NCI-H748 (cell line): ENCODE measurements around the gene TPCN2.
"Not testable (repeated sequence)": the region's sequence is repeated elsewhere in the genome, so short reads cannot be mapped to it uniquely, and the experiment has no call there.

Experiments
- DNase-seq: peaks from one replicate; lab custom pipeline; 2025; ENCODE audit not compliant: unreplicated experiment; lab: John Stamatoyannopoulos, UW

Gene TPCN2

DNA sequence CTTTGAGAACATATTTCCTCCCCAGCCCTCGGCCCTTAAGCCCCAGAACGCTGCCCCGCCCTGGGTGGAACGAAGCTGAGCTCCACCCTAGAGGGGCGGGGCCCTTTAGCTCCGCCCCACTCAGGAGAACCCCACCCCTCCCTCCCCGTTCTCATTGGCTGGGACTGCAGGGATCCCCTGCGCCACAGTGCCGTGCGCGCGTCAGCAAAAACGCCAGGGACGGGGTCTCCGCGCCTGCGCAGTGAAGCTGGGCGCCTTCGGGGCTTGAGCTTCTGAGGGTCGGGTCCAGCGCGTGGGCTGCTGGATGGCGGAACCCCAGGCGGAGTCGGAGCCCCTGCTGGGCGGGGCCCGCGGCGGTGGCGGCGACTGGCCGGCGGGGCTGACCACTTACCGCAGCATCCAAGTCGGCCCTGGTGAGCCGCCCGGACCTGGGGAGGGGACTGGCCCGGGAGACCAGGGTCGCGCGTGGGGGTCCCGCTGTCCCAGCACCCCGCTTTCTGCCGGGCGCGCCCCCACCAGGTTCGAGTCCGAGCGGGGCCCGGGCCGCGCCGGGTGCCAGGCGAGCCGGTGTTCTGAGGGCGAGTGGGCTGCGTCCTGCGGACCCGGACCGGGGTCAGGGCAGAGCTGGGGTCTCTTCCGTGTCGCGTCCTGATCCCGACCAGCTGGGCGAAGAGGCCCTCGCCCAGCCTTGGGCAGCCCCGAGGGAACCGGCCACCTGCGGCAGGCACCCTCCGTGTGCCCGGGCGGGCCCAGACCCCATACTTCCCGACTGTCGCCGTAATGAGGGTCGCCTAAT is at the start of gene TPCN2:
Gene TPCN2 (plus strand): TSS at position 239 of the 796 bp plus-strand sequence. CDS start 66 bp downstream, at position 305.
- peak; percentile 96 for DNase-seq

DNA sequence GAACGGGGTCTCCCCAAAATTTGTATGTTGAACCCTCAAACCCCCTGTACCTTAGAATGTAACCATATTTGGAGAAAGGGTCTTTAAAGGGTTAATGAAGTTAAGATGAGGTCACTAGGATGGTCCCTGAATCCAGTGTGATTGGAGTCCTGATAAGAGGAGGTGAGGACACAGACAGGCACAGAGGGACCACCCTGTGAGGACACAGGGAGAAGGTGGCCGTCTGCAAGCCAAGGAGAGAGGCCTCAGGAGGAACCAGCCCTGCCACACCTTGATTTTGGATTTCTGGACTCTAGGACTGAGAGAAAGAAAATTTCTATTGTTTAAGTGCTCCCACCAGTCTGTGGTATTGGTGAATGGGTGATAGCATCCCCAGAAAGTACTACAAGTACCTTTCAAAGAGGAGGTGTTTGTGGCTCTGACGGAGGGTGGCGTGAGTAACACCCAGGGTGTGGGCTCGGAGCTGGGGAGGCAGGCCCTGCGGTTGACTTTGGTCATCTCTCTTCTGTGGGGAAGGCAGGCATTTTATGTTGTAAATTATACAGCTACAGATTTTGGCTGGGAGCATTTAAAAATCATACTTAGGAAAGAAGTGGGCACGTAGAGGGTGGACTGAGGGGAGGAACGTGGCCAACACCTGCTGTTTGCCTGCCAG is 49.5 kb upstream of the TPCN2 start:
- no peak for DNase-seq

DNA sequence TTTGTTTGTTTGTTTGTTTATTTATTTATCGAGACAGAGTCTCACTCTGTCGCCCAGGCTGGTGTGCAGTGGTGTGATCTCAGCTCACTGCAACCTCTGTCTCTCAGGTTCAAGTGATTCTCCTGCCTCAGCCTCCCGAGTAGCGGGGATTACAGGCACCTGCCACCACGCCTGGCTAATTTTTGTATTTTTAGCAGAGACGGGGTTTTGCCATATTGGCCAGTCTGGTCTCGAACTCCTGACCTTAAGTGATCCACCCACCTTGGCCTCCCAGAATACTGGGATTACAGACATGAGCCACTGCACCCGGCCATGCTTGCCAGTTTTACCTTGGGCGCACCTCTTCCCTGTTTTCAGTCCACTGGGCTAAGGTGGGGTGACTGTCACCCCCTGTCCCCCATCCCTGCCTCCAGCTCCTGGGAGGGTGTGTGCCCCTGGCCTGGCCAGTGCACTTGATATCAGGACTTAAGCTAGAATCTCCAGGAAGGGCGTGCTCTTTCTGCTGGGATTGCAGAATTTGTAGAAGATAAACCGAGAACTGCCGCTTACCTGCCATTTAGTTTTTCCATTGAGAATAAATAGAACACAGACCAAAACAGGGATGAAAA is 48.9 kb upstream of the TPCN2 start:
- DNase-seq, result not testable (repeated sequence)

DNA sequence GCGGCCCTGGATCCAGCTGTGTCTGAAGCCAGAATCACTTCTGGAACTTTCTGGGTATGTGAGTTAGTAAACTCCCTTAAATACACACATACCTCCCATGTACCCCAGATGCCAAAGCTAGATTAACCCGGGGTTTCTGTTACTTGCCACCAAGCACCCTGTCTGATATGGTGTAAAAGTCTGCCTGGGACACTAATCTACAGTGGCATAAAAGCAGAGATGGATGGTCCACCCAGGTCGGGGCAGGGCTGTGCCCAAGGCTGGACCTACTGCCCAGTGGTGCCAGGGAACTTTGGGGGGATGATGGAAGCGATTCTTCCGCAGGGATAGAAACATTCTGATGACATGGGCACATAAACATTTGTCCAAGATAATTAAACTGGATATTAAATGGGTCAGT is 48.3 kb upstream of the TPCN2 start:
- no peak for DNase-seq

DNA sequence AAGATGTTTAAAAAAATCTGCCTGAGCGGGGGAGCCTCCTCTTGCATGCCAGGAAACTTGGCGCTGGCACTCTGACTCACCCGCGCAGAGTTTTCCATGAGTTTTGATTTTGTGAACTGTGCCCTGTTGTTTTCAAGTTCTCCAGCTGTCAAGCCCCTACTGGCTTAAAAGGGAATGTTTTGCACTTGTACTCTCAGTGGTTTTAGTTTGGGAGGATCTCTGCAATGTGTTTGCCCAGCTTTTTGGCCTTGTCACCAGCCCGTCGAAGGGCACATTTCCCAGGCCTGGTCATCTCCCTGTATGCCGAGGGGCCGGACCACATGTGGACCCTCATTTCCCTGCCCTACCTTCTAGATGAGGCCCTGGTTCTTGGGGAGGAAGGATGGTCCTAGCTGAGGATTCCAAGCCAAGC is 47.9 kb upstream of the TPCN2 start:
- no peak for DNase-seq

DNA sequence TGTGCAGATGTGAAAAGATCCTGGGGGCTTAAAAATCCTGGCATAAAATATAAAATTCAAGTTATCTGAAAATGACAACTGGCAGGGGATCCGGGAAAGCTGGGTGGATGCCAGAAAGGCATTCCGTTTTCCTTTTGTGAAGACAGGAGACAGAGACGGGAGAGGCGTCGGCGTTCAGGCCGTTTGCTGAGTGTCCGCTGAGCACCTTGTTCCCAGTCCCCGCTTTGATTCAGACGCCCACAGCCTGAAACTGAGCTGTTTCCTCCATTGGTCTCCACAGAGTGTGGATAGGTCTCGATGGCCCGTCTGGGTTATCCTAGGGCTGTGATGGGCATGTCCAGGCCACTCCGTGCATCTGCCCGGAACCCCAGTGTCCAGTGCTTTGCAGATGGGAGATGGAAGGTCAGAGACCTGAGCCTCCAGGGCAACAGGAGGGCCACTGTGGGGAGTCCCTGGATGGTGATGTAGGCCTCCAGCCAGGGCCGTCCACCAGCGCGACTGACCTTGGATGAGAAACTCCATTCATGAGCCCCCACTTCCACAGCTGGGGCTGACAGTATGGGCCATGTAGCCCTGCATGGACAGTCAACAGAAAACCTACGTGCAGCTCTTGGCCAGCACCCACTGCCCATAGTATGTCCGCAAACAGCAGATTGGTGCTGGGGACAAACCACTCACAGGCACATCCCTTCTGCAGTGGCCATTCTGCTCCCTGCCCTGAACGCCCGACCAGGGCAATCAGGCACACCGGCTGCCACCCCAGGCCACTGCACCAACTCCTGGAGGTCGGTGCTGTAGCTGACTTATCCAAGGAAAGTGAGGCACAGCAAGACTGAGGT is 47.3 kb upstream of the TPCN2 start:
- DNase-seq, result no peak

DNA sequence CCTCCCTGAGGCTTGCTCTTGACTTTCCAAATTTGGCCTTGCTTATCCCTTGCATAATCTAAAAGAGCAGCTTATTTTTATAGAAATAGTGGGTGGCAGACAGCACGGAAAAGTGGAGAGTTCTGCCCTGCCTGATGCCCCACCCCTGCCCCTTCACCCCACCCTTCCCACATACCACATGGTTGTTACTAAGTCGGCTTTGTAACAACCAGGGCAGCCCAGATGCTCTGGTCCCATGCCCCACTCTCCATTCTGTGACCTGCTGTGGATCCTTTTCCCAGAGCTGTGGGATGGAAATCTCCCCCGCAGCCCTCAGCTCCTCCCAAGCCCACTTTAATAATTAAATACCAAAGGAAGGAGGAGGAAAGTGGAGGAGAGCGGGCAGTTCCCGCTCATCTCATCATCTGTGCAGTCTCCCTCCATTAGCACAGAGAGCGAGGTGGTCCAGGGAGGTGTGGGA is 46.6 kb upstream of the TPCN2 start:
- no peak for DNase-seq

DNA sequence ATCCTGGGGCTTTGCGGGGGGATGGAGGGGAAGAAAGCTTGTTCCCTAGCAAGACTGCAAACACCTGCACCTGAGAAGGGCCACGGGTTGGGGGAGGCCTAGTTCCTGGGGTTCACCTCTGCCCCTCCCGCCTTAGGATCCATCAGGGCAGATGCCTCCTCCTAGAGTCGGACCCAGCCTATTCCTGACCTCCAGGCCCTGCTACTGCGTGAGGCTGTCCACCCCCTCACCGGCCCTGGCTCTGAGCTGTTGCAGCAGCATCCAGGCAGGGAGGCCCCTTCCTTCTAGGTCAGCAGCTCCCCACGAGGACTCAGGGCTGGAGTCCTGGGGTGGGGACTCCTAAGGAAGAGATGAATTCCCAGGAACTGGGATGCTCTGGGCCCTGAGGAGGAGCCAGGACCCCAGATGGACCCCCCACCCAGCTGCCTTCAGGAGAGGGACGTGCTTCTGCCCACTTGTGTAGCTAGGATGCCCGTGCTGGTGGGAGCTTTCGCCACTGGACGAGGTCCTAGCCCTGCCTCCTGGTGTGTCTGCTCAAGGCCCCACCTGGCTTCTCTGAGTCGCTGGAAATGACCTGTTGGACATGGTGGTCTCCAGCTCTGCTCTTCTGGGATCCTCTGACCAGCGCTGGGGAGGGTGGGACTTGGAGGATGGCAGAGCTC is 46.0 kb upstream of the TPCN2 start:
- no peak for DNase-seq

DNA sequence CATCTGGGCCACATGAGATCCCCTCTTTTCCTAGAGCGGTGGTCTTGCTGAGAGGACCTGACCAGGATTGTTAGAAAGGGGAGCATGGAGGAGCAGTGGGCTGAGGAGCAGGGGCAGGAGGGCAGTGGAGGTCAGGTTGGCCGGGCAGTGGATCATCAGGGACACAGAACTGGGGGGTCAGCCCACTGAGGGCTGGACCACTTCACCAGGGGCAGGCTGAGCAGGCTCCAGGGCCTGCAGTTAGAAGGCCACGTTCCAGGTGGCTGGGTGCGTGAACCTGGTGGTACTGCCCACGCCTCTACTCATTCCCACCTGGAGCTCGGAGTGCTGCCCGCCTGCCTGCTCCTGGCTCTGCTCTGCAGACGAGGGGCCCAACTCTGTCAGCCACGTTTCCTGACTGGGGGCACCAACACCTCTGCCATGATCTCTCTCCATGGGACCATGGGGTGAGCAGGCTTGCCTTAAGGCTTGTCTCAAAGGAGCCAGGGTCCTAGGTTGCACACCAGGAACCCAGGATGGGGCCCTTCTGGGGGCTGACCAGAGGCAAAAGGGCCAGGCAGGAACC is 45.3 kb upstream of the TPCN2 start:
- no peak for DNase-seq

DNA sequence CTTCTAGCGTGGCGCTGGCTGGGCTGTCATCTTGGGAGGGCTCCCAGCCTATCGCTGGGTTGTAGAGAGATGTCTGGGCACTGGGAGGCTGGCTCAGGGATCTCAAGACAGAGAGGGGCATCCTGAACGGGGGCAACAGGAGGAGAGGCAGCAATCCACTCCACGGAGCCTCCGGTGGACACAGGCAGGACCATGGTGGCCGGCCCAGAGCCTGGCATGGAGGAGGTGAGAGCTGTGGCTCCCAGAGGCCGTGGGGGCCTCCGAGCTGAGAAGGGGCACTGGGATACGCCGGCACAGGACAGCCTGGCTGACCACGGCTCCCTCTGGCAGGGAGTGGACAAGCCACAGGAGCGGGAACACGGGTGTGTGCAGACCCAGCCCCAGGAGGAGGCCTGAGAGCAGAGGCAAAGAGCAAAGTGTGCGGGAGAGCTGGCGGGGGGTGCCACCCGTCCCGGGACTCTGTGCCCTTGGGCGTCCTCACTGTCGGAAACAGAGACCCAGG is 44.8 kb upstream of the TPCN2 start:
- no peak for DNase-seq

DNA sequence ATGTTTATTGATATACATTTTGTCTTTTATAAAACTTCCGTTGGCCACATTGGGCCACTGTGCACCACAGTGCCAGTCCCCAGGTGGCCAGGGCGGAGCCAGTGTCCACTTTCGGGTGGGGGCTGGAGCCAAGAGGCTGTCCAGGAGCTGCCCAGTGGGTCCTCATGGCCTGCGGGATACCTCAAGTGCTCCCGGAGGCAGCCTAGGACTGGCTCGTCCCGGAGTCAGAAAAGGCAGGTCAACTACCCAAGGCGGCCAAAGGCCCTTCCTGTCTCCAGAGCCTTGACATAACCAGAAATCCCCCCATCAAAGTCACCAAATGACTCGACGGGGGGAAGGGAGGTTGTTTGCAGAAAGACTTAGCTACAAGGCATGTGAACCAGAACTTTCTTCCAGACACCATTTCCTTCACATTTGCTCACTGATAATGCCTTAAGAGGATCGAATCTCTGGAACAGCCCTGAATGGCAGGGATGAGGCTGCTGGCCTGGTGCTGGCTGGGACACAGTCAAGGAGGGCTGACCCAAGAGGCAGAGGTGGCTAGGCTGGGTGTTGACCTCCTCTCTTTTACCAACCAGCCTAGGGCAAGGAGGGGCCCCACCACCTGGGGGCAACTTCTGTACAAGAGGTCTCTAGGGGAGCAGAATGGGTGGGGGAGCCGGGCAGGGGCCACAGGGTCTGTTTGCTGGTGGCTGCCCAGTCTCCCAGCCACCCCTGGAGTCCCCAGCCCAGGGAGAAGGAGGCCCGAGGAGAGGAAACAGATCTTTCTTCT is 44.1 kb upstream of the TPCN2 start:
- no peak for DNase-seq

DNA sequence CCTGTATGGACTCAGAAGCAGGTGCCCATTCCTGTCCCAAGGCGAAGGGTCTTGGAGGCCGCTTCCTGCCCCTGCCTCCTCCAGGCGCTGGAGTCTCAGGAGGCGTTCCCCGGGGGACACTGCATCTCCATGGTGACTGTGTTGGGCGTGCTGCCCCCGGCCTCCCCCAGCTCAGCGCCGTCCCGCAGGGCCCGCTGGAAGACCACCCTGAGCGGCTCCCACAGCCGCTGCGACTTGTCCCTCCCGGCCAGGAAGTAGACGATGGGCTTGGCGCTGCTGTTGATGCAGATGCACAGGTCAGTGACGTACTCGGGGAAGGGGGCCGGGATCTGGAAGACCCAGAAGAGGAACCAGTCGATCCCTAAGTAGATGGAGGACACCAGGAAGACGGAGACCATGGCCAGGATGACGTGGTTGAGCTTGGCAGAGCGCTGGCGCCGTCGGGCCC is 43.5 kb upstream of the TPCN2 start:
- DNase-seq, result no peak

DNA sequence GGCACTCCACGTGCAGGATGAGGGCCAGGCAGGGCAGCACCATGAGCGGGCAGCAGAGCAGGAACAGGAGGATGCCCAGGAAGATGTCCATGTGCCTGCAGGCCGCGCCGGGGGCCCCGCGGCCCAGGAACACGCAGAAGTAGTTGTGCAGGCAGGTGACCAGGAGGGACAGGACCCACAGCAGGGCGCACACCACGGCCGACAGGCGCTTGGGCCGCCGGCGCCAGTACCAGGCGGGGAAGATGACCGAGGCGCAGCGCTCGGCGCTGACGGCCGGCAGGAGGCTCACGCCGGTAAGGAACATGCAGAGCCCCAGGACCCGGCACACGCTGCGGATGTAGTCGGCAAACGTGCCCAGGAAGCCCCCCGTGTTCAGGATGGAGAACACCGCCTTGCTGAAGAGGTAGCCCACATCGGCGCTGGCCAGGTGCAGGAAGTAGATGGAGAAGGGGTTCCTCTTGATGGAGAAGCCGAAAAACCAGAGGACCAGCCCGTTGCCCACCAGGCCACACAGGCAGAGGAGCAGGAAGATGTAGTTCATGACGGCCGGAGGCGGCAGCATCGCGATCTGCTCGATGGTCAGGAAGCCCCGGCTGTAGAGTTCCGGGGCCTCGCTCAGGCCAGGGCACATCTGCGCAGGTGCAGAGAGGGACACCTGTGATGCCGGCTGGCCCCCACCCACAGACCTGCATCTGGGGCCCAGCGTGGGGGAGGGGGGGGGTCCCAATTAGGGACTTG is 42.9 kb upstream of the TPCN2 start:
- DNase-seq, result no peak

DNA sequence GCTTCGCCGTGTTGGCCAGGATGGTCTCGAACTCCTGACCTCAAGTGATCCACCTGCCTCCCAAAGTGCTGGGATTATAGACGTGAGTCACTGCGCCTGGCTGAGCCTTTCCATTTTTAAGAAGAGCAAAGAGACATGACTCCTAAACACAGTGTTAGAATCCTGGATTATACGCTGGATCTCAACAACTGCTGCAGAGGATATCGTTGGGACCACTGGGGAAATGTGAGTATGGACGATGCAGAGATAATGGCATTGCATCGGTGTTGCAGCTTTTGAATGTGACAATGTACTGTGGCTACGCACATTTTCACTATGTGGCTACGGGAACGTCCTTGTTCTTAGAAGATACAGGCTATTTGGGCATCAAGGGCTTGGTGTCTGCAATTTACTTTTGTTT is 41.9 kb upstream of the TPCN2 start:
- DNase-seq, result no peak

DNA sequence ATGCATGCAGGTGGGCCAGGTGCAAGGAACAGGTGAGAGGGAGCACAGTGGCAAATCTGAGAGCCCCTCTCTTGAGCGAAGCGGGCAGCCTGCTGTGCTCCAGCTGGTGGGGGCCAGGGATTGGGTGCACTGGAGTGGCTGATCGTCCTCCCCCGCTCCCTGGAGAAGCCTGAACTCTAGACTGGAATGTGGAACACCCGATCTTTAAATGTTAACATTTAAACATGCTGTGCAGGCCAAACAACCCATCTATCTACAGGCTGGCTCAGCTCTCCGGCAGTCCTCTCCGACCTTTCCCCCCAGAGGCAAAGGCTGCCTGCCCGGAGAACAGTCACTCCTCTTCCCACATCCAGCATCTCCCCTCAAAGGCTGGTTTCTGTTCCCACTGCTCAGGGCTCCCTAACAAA is 40.8 kb upstream of the TPCN2 start:
- no peak for DNase-seq

DNA sequence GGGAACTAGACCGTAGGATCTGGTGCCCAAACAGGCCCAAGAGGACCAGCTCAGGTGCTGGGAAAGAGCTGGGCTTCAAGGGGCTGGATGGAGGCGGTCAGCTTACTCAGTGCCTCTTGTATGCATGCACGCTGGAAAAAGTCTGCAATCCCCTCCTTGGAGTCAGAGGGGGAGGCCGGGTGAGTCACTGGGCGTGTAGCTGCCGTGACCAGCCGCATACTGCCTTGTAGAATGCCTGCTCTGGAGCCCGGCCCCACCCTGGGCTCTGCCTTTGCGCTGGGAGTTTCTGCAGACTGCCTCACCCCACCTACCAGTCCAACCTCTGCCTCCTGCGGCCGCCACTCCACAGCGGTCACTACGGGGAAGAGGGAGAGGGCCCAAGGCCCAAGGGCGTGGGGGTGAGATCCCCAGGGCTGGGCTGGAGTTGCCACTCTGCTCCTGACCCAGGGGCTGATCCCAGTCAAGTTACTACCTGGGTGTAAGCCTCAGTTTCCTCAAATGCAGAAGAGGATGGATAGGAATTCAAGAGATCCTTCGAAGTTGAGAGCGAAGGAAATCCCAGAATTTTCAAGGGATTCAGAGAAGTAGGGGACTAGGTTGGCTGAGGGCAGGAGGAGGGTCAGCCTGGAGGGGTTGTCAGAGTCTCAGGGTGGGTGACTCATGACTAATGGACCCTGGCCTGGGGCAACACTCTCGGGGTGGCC is 39.8 kb upstream of the TPCN2 start:
- DNase-seq, result no peak

DNA sequence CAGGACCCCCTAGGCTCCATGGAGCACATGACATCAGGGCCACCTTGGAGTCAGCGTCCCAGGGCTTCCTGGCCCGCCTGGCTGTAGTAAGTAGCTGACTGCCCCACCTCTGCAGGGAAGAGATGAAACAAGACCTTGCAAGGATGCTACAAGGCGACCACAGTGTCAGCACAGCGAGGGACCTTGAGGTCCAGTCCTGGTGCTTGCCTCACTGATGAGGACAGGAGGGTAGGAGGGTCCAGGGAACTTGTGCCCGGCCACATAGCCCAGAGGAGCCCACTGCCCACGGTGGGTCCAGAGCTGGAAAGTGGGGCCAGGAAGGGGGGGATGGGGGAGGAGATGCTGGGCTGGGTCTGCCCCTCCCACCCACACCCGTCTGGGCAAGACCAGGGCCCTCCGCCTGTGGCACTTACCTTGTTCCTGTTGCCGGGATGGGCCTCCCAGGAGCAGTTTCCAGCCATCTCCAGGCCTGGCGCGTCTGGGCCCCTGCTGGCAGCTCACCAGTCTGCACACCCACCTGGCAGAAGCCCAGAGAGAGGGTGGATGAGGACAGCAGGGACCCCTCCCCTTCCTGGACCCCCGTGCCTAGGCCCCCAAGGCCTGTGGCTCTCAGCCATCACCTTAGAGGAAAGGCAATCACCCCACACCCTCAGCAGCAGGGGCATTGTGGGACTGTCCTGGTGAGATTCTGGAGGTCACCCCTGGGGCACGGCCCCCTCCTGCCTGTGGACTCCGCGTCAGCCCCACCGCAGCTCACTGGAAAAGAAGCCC is 39.1 kb upstream of the TPCN2 start:
- DNase-seq, result no peak
